Measurements from ENCODE around the gene KCNH6.

- TF ChIP-seq CTCF (IDR thresholded peaks at IDR 0.05; ENCODE audit: low read length) (no peak), EZH2phosphoT487 (IDR thresholded peaks at IDR 0.05; ENCODE audit: low read length) (no peak), EZH2 (optimal IDR thresholded peaks at IDR 0.05; ENCODE audit: low read depth, low read length) (no peak)
Observed at GRCh38 chr17:63567229-63567628, 44.1 kb downstream of the KCNH6 start.
